ENCODE measurements around the gene FAM13A.
A peak's percentile ranks its signal among the peaks of the same experiment; 100 is the strongest.

Gene FAM13A

GRCh38 chr4:88779431-88779830 lies 277.6 kb downstream of the FAM13A start:
- no peak for DNase-seq (ENCODE audit: low spot score)

- no peak for DNase-seq (ENCODE audit: low spot score)
Measured at GRCh38 chr4:88775529-88775928, 281.5 kb downstream of the FAM13A start.

DNA sequence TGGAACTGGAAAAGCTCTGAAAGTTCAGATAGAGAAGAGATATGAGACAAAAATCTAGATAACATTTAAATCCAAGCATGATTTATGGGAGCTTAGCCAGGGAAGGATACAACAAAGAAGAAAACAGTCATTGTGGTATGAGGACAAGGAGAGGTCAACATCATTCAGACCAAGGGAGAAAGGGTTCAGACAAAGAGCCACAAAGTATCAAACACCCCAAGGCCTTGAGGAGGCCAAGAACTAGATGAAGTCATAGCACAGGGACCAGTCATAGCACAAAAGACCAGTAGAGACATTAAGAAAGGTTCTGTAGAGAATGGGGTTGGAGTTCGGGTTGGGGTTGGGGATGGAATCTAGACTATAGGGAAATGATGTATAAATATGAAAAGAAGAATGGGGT lies 282.0 kb downstream of the FAM13A start:
- DNase-seq (ENCODE audit: low spot score) = no peak

DNA sequence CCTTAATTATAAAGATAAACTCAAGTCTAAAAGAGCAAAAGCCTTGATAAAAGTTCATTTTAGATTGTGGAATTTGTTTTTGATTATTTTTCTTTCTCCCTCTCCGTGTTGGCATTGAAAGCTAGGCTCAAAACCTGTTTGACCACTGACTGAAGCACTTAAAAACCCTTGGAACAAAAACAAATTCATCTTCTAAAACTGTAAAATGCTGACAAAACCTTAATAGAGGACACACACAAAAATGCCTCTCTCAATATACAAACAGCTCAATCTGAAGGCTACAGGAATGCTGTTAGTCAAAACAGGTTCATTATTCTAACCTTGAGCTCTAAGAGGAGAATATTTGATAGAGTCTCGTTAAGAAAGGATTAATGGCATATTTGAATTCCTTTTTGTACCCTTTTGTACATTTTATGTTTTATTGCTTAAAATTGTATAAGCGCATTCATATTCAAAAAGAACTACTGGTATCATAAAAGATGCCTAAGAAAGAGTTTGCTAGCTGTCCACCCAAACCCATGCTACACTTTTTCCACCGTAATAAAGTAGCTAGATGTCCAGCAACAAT lies 285.0 kb downstream of the FAM13A start:
- no peak for DNase-seq (ENCODE audit: low spot score)

DNA sequence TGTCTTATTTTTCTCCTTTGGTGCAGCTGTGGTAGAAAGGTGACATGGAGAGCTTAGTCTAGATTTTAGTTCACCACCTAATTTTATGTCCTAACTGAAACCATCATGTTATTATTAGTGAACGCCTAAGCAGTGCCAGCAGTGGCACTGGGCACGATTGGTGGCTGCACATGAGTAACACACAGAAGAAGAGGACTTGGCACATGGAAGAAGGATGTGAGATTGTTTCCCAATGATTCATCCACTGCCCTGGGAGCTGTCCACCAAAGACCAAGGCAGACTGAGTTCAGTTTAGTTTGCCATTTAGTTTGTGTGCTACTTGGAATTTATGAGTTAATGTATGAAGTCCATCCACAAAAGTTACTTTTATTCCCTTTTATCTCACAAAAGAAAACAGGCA lies 291.3 kb downstream of the FAM13A start:
- DNase-seq (ENCODE audit: low spot score) = no peak

DNA sequence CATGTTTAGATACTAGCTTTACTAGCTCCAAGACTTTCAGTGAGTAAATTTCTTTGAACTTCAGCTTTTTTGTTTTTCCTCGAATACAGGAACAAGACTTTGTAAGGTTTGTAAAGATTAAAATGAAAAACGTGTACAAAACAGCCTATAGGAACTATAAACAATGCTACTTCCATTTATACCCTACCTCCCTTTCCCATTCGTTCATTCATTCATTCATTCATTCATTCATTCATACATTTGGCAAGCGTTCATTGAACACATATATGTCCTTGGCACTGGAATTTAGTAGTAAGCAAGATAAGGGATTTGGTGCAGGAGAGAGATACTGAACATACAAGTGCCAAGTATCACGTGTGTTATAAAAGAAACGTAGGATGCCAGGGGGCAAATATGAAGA lies 293.9 kb downstream of the FAM13A start:
- DNase-seq (ENCODE audit: low spot score) = no peak

GRCh38 chr4:88761861-88762523 lies 295.0 kb downstream of the FAM13A start:
- no peak for DNase-seq (ENCODE audit: low spot score)

DNA sequence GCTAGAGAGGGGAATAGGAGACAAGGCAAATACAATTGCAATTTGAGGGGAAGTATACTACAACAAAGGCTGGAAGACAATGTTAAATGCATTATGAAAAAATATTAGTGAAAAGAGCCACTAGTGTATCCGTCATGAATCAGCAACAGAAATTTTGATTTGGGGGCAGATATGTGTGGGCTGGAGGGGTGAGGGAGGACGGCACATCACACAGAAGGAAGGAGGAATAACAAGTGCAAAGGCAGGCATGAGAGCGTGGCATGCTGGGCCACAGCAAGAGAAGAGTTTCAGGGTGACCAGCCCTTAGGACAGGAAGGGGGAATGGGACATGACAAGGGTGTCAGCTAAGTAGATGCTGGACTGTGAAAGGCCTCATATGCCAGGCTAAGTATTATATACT lies 295.6 kb downstream of the FAM13A start:
- DNase-seq (ENCODE audit: low spot score) = no peak

- no peak for DNase-seq (ENCODE audit: low spot score)
Measured at GRCh38 chr4:88759895-88760290, 297.1 kb downstream of the FAM13A start.

- no peak for DNase-seq (ENCODE audit: low spot score)
Measured at GRCh38 chr4:88759039-88759894, 297.7 kb downstream of the FAM13A start.

DNA sequence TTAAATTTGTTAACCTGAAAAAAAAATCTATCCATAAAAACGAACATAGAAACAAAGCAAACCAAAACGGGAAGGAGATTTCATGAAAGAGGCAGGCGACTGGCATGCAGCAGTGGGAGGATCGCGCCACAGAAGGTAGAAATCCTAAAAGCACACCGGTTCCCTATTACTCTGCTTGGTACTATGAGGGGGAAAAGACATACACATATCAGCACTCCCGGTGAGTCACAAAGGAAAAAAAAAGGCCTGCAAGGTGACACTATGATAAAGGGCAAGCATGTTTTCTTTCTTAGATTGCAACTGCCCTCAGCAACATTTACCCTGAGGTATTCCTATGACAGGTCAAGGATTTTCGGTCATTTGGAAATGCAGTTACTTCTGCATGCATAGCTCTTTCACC lies 298.7 kb downstream of the FAM13A start:
- DNase-seq (ENCODE audit: low spot score) = no peak

DNA sequence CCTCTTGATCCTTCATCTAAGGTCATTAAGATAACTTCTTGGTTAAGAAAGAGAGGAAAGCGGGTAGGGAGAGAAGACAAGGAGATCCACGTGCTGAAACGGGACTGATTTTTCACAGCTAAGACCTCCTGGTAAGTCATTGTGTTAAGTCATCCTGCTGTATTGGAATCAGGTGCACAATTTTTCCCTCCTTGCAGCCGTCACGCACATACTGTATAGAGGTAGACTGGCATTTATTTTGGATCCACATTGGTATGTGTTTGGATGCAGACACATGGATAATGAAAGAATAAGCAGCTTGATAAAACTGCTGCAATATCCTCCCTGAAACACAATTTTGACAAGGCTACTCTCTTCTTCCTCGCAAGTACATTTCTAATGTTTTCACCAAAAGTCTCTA lies 299.2 kb downstream of the FAM13A start:
- no peak for DNase-seq (ENCODE audit: low spot score)

GRCh38 chr4:88757067-88757466 lies 299.9 kb downstream of the FAM13A start:
- no peak for DNase-seq (ENCODE audit: low spot score)

- DNase-seq (ENCODE audit: low spot score) = no peak
Measured at GRCh38 chr4:88756149-88756548, 300.8 kb downstream of the FAM13A start.

GRCh38 chr4:88755454-88755853 lies 301.5 kb downstream of the FAM13A start:
- no peak for DNase-seq (ENCODE audit: low spot score)

GRCh38 chr4:88754796-88755195 lies 302.2 kb downstream of the FAM13A start:
- DNase-seq (ENCODE audit: low spot score) = no peak

- no peak for DNase-seq (ENCODE audit: low spot score)
Measured at GRCh38 chr4:88753658-88754571, 303.1 kb downstream of the FAM13A start.

- DNase-seq (ENCODE audit: low spot score) = no peak
Measured at GRCh38 chr4:88752754-88753153, 304.2 kb downstream of the FAM13A start.

- peak; percentile 3 for DNase-seq (ENCODE audit: low spot score)
Measured at GRCh38 chr4:88752076-88752463, 304.9 kb downstream of the FAM13A start.

GRCh38 chr4:88751258-88752075 lies 305.5 kb downstream of the FAM13A start:
- no peak for DNase-seq (ENCODE audit: low spot score)

DNA sequence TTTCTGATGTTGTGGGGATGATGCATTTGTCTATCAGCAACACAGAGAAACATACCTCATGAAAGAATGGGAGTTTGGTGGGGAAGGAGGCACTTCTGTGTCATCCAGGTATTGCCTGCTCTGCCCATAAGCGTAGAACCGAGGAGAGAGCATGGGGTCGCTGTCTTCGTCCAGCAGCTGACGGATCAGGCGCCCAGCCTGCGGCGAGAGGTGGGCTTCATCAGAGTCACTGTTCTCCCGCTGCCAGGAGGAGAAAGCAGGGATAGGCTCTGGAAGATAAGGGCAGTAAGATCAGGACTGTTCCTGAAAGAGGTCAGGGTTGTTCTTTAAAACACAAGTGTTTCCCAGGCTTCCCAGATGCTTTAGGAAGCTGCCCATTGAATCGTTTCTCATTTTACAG lies 306.6 kb downstream of the FAM13A start:
- DNase-seq (ENCODE audit: low spot score) = no peak

Data from activated CD4-positive, alpha-beta T cell treated with anti-CD3 and anti-CD28 coated beads, Interleukin-2, Interleukin-4, amounts not matched to agents 100 ng/mL and 50 ng/mL, durations not matched to agents 16 hours and 8 hours (primary cell).